GM19043 (cell line): ENCODE results near the gene DPF3.

Experiments used
- ATAC-seq: cut with Tn5 transposase; IDR thresholded peaks from one replicate; pipeline ENCODE4 v1.9.1; 2021; ENCODE audit warnings: low read depth; ENCODE audit not compliant: unreplicated experiment

The DPF3 gene

GRCh38 chr14:72745991-72746980 is 147.6 kb downstream of the DPF3 start:
- no peak for ATAC-seq

- no peak for ATAC-seq
These were observed 148.4 kb downstream of the DPF3 start for GRCh38 chr14:72745546-72745945.

- no peak for ATAC-seq
These were observed 149.3 kb downstream of the DPF3 start for GRCh38 chr14:72744416-72745120.

- no peak for ATAC-seq
These were observed 150.3 kb downstream of the DPF3 start for GRCh38 chr14:72743626-72744025.

GRCh38 chr14:72742838-72743195 is 151.1 kb downstream of the DPF3 start:
- ATAC-seq = no peak

- no peak for ATAC-seq
These were observed 151.6 kb downstream of the DPF3 start for GRCh38 chr14:72742118-72742837.

GRCh38 chr14:72741826-72742117 is 152.1 kb downstream of the DPF3 start:
- no peak for ATAC-seq

- ATAC-seq = no peak
These were observed 152.7 kb downstream of the DPF3 start for GRCh38 chr14:72740966-72741825.

GRCh38 chr14:72740504-72740961 is 153.4 kb downstream of the DPF3 start:
- ATAC-seq = no peak

- no peak for ATAC-seq
These were observed 154.2 kb downstream of the DPF3 start for GRCh38 chr14:72739446-72740405.

GRCh38 chr14:72738161-72738611 is 155.7 kb downstream of the DPF3 start:
- ATAC-seq = no peak

GRCh38 chr14:72737560-72737943 is 156.3 kb downstream of the DPF3 start:
- no peak for ATAC-seq

- ATAC-seq = no peak
These were observed 156.9 kb downstream of the DPF3 start for GRCh38 chr14:72736786-72737559.

GRCh38 chr14:72736308-72736707 is 157.6 kb downstream of the DPF3 start:
- no peak for ATAC-seq

- no peak for ATAC-seq
These were observed 161.7 kb downstream of the DPF3 start for GRCh38 chr14:72732022-72732780.

- no peak for ATAC-seq
These were observed 162.5 kb downstream of the DPF3 start for GRCh38 chr14:72731252-72732020.

- no peak for ATAC-seq
These were observed 163.4 kb downstream of the DPF3 start for GRCh38 chr14:72730468-72730867.
